Activated naive CD4-positive, alpha-beta T cell treated with Interleukin-2 at 50 U/mL for 16 hours (primary cell): ENCODE results near the gene TSR3.

Source experiments
- DNase-seq: peaks from one replicate; pipeline ENCODE4 v3.0.0-alpha.2; 2020

Gene TSR3

GRCh38 chr16:1350691-1351090 is 987 bp downstream of the TSR3 start:
- DNase-seq: no peak

- no peak for DNase-seq
These were observed 1.7 kb downstream of the TSR3 start for GRCh38 chr16:1349951-1350350.

DNA sequence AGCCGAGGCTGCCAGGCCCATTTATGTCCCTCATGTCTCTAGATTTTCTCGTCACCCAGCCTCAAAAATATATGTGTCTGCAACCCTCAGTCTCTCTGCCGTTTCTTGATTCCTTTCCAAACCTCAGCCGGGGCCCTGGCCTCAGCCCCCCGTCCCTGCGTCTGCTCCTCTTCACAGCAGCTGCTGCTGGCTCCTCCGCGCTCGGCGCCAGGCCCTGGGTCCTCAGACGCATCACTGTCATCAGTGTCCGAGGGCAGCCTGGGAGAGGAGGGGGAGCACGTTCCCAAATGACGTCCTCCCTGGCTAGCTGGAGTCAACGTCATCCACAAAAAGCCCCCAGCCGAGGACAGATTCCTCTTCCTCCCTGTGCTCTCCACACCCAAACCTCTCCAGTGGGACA is 2.3 kb downstream of the TSR3 start:
- DNase-seq: no peak

- no peak for DNase-seq
These were observed 2.8 kb downstream of the TSR3 start for GRCh38 chr16:1348926-1349325.

DNA sequence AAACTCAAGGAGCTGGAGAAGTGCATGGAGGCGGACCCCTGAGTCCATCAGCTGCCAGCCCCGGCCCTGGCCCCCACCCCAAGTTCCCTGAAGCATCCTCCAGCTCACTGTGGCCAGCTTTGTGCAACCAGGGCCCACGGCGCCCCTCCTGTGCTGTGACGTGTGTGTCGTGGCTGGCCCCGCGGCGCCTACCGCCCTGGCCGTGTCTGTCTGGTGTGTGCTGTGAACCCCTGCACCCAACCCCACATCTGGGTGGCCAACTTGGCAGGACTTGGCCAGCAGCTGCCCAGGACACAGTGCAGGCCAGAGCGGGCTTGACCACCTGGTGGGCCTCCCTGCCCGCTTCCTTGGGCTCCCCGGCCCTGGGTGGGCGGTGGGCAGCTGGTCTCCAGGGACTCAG is 3.2 kb downstream of the TSR3 start:
- DNase-seq: no peak

DNA sequence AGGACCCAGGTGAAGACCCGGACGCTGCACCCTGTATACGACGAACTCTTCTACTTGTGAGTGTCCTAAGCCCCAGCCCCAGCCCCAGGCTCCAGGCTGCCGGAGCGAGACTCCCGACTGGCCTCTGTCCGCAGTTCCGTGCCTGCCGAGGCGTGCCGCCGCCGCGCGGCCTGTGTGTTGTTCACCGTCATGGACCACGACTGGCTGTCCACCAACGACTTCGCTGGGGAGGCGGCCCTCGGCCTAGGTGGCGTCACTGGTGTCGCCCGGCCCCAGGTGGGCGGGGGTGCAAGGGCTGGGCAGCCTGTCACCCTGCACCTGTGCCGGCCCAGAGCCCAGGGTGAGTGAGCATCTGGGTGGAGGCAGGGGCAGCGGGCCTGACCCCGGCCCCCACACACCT is 3.7 kb downstream of the TSR3 start:
- DNase-seq: no peak

- no peak for DNase-seq
These were observed 4.3 kb downstream of the TSR3 start for GRCh38 chr16:1347286-1347855.

DNA sequence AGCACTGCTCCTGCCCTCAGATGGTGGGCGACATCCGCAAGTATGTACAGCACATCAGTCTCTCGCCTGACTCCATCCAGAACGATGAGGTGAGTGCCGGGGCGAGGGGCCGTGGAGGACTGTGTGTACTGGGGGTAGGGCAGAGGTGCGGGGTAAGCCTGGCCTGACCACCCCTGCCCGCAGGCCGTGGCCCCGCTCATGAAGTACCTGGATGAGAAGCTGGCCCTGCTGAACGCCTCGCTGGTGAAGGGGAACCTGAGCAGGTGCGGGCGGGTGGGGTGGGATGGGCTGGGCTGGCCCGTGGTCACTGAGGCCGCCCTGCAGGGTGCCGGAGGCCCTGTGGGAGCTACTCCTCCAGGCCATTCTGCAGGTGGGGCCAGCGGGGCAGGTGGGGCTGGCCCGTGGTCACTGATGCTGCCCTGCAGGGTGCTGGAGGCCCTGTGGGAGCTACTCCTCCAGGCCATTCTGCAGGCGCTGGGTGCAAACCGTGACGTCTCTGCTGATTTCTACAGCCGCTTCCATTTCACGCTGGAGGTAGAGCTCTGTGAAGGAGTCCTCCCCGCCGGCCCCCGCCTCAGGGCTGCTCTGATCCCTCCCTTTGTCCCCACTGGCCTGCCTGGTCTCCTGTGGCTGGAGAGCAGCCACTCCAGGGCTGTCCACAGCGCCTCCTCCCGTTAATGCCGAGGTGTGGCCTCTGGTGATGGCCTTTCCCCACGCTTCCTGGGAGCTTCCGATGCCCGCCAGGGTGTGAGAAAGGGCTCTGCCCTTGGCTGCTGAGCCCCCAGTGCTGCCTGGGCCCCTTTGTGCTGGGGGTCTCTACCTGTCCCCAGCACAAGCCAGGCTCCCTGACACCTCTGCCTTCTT is 5.0 kb downstream of the TSR3 start:
- no peak for DNase-seq

- no peak for DNase-seq
These were observed 5.8 kb downstream of the TSR3 start for GRCh38 chr16:1345651-1346421.

DNA sequence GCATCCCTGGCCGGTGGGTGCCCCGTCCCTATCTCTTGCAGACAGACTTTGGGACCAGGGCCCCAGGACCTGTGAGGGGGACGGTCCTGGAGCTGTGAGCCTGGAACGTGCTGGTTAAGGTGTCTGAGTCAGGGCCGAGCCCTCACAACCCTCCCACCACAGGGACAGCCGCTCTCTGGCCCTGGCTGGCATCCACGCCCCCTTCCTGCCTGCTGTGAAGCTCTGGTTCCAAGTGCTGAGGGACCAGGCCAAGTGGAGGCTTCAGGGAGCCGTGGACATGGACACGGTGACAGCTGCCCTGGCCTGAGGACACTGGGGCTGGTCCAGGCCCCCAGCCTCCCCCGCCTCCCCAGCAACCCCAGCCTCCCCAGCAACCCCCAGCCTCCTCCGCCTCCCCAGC is 6.6 kb downstream of the TSR3 start:
- no peak for DNase-seq

DNA sequence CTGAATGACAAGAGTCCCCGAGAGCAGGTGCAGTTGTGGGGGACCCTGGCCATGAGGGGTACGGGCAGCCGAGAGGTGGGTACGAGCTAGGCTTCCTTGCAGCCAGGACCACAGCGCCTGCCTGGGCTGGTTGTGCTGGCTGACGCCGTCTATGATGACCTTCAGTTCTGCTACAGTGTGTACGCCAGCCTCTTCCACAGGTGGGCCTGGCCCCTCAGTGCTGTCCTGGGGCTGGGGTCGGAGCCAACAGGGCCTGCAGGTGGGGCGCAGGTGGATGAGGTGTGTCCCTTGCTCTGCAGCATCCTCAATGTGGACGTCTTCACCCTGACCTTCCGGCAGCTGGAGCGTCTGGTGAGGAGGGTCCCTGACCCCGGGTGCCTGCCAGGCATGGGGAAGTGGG is 7.2 kb downstream of the TSR3 start:
- no peak for DNase-seq

DNA sequence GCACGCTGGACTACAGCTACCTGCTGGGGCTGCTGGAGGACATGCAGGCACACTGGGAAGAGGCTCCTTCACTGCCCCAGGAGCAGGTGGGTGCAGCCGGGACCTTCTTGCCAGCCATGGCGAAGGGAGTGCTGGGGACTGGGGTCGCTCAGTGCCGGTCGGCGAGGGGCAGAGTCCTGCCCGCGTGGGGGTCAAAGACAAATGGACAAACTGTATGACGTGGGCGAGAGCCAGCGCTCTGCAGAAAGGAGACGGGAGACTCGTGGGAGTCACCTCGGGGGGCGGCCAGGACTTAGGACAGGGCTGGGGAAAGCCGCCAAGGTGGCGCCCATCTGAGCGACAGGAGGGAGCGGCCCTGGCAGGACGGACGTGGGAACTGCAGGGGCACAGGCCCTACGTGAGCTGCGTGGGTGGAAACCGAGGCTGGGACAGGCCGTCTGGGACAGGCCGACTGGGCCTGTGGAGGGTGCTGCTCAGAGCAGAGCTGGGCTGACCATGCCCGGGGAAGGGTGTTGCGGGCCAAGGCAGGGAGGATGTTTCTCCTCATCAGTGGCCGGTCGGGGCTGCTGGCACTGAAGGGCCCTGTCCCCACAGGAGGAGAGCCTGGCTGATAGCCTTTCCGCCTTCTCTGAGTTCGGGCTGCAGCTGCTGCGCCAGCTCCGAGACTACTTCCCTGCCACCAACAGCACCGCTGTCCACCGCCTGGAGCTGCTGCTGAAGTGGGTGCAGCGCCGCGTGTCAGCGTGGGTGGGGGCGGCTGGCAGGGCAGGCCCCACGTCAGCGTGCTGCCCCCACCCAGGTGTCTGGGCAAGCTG is 8.0 kb downstream of the TSR3 start:
- DNase-seq: no peak

GRCh38 chr16:1342526-1343427 is 8.9 kb downstream of the TSR3 start:
- DNase-seq: peak; percentile 89

DNA sequence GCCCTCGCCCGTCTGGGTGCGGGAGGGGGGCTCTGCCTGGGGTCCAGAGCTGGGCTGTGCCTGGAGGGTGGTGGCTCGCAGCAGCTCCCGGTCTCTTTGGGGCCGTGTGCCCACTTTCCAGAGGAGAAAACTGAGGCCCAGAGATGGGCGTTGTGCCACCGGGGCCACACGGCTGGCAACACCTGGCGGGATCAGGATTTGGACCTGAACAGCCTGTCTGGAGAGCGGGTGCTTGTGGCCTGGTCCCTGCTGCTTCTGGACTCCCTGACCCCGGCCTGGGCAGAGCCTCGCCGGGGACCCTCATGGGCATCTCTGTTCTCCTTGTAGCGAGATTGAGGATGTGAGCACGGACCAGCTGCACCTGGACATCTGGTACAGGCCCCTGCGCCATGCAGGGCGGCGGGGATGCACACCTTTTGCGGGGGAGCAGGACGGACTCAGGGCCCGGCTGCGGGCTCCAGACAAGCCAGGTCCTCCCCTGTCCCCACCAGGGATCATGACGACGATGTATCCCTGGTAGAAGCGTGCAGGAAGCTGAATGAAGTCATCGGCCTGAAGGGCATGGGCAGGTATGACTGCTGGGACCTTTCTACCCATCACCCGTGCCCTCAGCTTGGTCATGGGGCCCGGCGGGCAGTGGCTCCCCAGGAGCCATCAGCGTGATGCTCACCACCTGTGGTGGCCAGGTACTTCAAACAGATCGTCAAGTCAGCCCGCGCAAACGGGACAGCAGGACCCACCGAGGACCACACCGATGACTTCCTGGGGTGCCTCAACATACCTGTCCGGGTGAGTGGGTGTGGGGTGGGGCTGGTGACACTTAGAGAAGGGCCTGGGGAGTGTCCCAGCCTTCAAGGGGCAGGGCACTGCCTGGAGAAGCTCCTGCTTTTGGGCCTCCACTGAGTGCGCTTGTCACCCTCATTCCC is 9.9 kb downstream of the TSR3 start:
- DNase-seq: no peak

DNA sequence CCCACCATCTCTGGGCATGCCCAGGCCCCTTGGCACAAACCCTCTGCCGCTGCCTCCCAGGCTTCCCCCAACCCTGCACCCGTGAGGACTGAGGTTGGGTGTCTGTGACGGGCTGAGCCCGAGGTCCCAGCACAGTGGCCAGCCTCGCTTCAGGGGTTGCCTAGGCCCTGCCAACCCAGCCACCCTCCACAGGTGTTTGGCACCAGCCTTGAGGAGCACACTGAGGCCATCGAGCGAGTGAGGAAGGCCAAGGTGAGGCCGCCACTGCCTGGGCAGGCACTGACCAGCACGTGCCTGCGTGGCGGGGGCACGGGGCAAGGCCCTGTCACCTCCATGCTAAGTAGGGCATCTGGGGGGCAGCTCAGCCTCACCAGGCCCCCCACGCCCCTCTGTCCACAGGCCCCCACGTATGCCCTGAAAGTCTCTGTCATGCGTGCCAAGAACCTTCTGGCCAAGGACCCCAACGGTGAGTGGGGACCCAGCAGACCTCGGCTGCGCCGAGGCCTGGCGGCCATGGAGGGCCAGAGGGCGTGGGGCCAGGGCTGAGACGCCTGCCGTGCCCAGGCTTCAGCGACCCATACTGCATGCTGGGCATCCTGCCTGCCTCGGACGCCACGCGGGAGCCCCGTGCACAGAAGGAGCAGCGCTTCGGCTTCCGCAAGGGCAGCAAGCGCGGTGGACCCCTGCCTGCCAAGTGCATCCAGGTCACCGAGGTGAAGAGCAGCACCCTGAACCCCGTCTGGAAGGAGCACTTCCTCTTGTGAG is 10.8 kb downstream of the TSR3 start:
- DNase-seq: no peak

GRCh38 chr16:1338855-1339675 is 12.6 kb downstream of the TSR3 start:
- no peak for DNase-seq

DNA sequence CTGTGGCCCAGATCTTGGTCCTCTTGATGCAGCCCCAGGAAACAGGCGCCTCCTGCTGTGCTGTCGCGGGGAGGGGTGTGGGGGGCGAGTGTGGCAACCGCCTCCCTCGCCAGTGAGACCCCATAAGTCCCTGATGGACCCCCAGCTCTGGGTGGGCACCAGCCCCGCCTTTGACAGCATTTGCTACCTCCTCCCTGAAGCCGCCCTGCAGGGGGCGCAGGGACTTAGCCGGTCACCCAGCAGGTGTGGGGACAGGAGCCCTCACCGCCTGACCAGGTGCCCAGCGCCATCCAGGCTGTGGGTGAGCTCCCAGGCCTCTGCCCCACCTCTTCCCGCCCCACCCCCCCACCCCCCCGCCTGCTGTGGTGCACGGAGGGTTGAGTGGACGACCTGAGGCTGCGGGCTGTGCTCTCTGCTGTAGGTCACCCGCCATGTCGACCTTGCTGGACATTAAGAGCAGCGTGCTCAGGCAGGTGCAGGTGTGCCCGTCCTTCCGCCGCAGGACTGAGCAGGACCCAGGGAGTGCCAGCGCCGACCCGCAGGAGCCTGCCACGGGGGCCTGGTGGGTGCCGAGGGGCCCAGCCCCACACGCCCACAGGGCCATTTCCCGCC is 13.5 kb downstream of the TSR3 start:
- no peak for DNase-seq

DNA sequence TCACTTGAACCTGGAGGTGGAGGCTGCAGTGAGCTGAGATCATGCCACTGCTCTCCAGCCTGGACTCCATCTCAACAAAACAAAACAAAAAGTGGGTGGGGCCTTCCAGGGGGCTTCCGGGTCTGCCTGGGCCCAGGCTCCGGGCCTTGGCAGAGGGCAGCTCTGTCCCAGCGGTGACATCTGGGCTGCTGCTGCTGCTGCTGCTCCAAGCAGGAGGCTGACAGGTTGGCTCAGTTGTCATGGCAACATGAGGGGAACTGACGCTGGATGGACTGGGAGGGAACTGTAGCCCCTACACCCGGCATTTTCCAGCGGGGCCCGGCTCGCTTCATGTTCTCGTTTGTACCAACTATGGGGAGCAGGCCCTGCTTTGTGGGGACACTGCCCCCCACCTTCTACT is 14.2 kb downstream of the TSR3 start:
- no peak for DNase-seq

GRCh38 chr16:1336619-1337018 is 15.1 kb downstream of the TSR3 start:
- no peak for DNase-seq
